ENCODE measurements around the gene GALNT12.

Gene GALNT12

DNA sequence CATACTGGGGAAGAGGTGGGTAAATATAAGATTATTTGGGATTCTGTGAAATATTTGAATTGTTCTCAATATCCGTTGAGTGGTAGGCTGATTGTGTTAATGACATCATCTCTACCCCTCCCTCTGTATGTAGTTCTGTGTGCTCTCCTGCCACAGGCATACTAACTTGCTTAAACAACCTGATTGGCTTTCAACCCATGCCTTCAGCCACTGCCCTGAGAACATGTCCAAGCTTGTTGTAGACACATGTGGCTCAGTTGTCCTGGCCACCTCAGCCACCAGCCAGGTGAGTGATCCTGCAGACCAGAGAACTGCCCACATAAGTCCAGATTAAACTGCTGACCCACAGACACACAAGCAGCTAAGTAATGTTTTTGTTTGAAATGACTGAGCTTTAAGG lies 42.2 kb upstream of the GALNT12 start:
- no peak overlapping the region for H3K4me2 ChIP-seq (ENCODE audit: low read length)
- no peaks in the 10 kb centered on the region for H4K20me1 ChIP-seq (ENCODE audit: insufficient read depth, low read length)
- no peak overlapping the region for H3K27ac ChIP-seq (ENCODE audit: low read depth, low read length, poor library complexity, severe bottlenecking)
- no peak overlapping the region for H2AFZ ChIP-seq (ENCODE audit: low read length)
- H3K4me3 ChIP-seq (ENCODE audit: low read depth, low read length, poor library complexity, severe bottlenecking), result no peak overlapping the region
- no peaks in the 10 kb centered on the region for H3K9me3 ChIP-seq (ENCODE audit: low read length)
- no peaks in the 10 kb centered on the region for H3K79me2 ChIP-seq (ENCODE audit: insufficient read depth, low read length)
- H3K9me2 ChIP-seq (ENCODE audit: low read depth, low read length), result no peaks in the 10 kb centered on the region
- H3F3A ChIP-seq (ENCODE audit: insufficient read depth, low read length), result no peaks in the 10 kb centered on the region
- no peaks in the 10 kb centered on the region for H3K27me3 ChIP-seq (ENCODE audit: insufficient read depth, low read length)
- TF ChIP-seq EZH2 (IDR thresholded peaks at IDR 0.05; ENCODE audit: borderline replicate concordance, low read length), result no peak
- TF ChIP-seq, protein P1, sequence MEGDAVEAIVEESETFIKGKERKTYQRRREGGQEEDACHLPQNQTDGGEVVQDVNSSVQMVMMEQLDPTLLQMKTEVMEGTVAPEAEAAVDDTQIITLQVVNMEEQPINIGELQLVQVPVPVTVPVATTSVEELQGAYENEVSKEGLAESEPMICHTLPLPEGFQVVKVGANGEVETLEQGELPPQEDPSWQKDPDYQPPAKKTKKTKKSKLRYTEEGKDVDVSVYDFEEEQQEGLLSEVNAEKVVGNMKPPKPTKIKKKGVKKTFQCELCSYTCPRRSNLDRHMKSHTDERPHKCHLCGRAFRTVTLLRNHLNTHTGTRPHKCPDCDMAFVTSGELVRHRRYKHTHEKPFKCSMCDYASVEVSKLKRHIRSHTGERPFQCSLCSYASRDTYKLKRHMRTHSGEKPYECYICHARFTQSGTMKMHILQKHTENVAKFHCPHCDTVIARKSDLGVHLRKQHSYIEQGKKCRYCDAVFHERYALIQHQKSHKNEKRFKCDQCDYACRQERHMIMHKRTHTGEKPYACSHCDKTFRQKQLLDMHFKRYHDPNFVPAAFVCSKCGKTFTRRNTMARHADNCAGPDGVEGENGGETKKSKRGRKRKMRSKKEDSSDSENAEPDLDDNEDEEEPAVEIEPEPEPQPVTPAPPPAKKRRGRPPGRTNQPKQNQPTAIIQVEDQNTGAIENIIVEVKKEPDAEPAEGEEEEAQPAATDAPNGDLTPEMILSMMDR (IDR thresholded peaks at IDR 0.05; ENCODE audit: low read length), result no peak
- no peaks in the 10 kb centered on the region for H3K4me1 ChIP-seq (ENCODE audit: insufficient read depth, low read length, severe bottlenecking)
- H3K9ac ChIP-seq (ENCODE audit: low read length), result no peak overlapping the region
- H3K36me3 ChIP-seq (ENCODE audit: insufficient read depth, low read length), result peaks cover 10% of the 10 kb centered on the region

- Histone ChIP-seq H3K27ac (ENCODE audit: low read depth, low read length, poor library complexity, severe bottlenecking) (no peak overlapping the region), H3K79me2 (ENCODE audit: insufficient read depth, low read length) (no peaks in the 10 kb centered on the region), H3F3A (ENCODE audit: insufficient read depth, low read length) (no peaks in the 10 kb centered on the region), H3K4me1 (ENCODE audit: insufficient read depth, low read length, severe bottlenecking) (no peaks in the 10 kb centered on the region), H3K4me3 (ENCODE audit: low read depth, low read length, poor library complexity, severe bottlenecking) (no peak overlapping the region), H3K4me2 (ENCODE audit: low read length) (no peak overlapping the region), H3K9me2 (ENCODE audit: low read depth, low read length) (no peaks in the 10 kb centered on the region), H3K9ac (ENCODE audit: low read length) (no peak overlapping the region), H3K27me3 (ENCODE audit: insufficient read depth, low read length) (no peaks in the 10 kb centered on the region), H3K9me3 (ENCODE audit: low read length) (no peaks in the 10 kb centered on the region), H3K36me3 (ENCODE audit: insufficient read depth, low read length) (peaks cover 21% of the 10 kb centered on the region), H2AFZ (ENCODE audit: low read length) (no peak overlapping the region), H4K20me1 (ENCODE audit: insufficient read depth, low read length) (no peaks in the 10 kb centered on the region)
- TF ChIP-seq, protein P1 (IDR thresholded peaks at IDR 0.05; ENCODE audit: low read length), result no peak
Measured at GRCh38 chr9:98766586-98766985, 40.9 kb upstream of the GALNT12 start.

- peaks cover 26% of the 10 kb centered on the region for H3K36me3 ChIP-seq (ENCODE audit: insufficient read depth, low read length)
Measured at GRCh38 chr9:98767196-98767595, 40.3 kb upstream of the GALNT12 start.

More at GRCh38 chr9:98767196-98767595, 40.3 kb upstream of the GALNT12 start:
- Histone ChIP-seq H3K4me2 (ENCODE audit: low read length) (no peak overlapping the region), H3K9me3 (ENCODE audit: low read length) (no peaks in the 10 kb centered on the region), H3K79me2 (ENCODE audit: insufficient read depth, low read length) (no peaks in the 10 kb centered on the region), H3F3A (ENCODE audit: insufficient read depth, low read length) (no peaks in the 10 kb centered on the region), H3K9ac (ENCODE audit: low read length) (no peak overlapping the region), H2AFZ (ENCODE audit: low read length) (no peak overlapping the region), H4K20me1 (ENCODE audit: insufficient read depth, low read length) (no peaks in the 10 kb centered on the region), H3K27ac (ENCODE audit: low read depth, low read length, poor library complexity, severe bottlenecking) (no peak overlapping the region), H3K27me3 (ENCODE audit: insufficient read depth, low read length) (no peaks in the 10 kb centered on the region), H3K4me3 (ENCODE audit: low read depth, low read length, poor library complexity, severe bottlenecking) (no peak overlapping the region), H3K9me2 (ENCODE audit: low read depth, low read length) (no peaks in the 10 kb centered on the region), H3K4me1 (ENCODE audit: insufficient read depth, low read length, severe bottlenecking) (no peaks in the 10 kb centered on the region)
- TF ChIP-seq, protein P1 (IDR thresholded peaks at IDR 0.05; ENCODE audit: low read length), result no peak
- TF ChIP-seq EZH2 (IDR thresholded peaks at IDR 0.05; ENCODE audit: borderline replicate concordance, low read length), result no peak
